ENCODE measurements around the gene KCNH4.
A peak's percentile ranks its signal among the peaks of the same experiment; 100 is the strongest.

Gene KCNH4

DNA sequence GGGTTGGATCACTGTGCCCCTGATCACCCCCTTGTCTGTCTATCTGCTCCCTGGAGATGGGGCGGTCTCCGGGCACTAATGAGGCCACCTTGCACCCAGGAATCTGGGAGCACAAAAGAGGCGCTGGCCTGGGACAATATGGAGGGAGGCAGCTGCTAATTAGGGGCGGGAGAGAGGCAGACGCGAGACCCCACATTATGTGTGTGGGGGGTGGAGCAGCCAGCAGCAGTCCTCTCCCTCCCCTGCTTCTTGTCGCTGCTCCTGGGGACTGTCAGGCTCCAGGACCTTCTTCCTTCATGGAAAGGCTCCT is 4.6 kb upstream of the KCNH4 start:
- TF ChIP-seq ZFX (IDR thresholded peaks at IDR 0.05), result no peak
- TF ChIP-seq, protein P1, sequence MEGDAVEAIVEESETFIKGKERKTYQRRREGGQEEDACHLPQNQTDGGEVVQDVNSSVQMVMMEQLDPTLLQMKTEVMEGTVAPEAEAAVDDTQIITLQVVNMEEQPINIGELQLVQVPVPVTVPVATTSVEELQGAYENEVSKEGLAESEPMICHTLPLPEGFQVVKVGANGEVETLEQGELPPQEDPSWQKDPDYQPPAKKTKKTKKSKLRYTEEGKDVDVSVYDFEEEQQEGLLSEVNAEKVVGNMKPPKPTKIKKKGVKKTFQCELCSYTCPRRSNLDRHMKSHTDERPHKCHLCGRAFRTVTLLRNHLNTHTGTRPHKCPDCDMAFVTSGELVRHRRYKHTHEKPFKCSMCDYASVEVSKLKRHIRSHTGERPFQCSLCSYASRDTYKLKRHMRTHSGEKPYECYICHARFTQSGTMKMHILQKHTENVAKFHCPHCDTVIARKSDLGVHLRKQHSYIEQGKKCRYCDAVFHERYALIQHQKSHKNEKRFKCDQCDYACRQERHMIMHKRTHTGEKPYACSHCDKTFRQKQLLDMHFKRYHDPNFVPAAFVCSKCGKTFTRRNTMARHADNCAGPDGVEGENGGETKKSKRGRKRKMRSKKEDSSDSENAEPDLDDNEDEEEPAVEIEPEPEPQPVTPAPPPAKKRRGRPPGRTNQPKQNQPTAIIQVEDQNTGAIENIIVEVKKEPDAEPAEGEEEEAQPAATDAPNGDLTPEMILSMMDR (conservative IDR thresholded peaks at IDR 0.05), result no peak
- H3K27ac ChIP-seq, result no peak overlapping the region

DNA sequence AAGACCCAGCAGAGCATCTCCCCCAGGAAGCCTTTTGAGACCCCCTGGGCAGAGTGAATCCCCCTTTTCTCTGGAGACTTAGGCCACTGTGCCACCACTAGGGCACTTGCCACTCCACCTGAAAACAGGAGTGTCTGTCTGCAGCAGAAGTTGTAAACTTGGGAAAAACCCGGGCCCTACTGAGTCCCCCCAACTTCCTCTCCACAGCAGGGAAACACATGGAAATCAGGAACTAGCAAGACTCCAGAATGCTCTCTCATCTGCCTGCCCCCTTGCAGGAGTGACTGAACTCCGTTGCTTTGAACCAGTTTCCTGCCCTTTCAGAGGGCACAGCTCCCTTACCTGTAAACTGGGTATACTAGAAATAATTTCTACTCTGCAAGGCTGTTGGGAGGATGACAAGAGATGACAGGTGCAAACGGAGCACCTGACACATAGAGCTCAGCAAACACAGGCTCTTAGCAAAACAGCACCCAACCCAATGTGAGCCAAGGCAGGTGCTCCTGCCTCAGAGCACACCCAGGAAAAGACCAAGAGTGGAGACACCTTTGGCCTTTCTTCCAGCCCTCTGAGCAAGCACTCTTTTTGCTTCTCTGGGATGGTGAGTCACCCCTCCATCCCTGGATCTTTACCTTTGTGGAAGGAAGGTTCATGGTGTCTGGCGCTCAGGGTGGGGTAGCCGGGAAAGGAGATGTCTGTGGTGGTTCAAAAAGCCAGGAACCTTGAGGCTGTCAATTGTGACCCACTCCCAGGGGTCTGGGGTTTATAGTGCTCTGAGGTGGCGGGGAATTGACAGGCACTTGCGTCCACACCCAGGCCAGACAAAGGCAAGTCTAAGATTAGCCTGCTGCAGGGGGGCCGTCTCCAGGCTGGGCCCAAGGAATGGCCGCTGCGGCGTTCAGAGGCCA is 4.0 kb upstream of the KCNH4 start, which contains the start of gene HCRT:
Gene HCRT, minus strand, starts transcription at position 740 of the 908 bp plus-strand sequence. Its CDS starts 87 bp downstream, at position 653.
- no peak within 1 kb of the TSS for H3K27ac ChIP-seq
- TF ChIP-seq, protein P1 (conservative IDR thresholded peaks at IDR 0.05), result no peak
- no peak for TF ChIP-seq ZFX (IDR thresholded peaks at IDR 0.05)

DNA sequence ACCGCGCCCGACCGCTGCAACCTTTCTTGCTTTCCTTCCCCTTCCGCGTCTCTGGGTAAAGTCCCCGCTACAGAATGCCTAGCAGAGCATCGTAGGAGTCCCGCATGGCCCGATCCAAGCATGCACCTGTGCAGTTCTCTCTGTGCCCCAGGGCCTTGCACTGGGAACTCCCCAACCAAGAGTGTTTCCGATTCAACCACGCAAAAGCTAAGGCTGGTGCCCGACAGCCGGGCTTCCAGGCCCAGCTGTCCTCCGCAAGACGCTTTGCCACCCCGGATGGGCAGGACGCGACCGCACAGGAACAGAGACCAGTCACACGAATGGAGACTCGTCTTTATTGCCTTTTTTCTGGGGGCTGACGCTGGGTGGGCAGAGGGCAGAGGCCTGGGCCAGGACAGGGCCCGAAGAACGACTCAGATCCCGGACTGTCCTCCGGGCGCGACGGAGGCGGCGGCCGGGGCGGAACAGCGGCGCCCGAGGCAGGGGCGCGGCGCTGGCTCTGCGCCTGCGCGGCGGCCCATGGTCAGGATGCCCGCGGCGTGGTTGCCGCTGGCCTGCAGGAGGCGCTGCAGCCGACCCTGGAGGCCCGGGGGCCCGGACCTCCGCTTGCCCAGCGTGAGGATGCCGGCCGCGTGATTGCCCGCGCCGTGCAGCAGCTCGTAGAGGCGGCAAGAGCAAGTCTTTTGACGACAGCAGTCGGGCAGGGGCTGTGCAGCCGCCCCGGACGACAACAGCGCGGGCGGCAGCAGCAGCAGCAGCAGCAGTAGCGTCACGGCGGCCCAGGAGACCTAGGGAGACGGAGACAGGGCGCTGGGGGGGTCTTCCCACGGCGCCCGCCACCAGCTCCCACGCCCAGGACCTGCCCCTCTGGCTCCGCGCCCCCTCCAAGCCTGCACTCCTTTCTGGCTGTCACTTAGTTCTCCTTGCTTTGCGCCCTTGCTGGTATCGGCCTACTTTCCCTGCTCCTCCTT is 3.1 kb upstream of the KCNH4 start:
- no peak overlapping the region for H3K27ac ChIP-seq

DNA sequence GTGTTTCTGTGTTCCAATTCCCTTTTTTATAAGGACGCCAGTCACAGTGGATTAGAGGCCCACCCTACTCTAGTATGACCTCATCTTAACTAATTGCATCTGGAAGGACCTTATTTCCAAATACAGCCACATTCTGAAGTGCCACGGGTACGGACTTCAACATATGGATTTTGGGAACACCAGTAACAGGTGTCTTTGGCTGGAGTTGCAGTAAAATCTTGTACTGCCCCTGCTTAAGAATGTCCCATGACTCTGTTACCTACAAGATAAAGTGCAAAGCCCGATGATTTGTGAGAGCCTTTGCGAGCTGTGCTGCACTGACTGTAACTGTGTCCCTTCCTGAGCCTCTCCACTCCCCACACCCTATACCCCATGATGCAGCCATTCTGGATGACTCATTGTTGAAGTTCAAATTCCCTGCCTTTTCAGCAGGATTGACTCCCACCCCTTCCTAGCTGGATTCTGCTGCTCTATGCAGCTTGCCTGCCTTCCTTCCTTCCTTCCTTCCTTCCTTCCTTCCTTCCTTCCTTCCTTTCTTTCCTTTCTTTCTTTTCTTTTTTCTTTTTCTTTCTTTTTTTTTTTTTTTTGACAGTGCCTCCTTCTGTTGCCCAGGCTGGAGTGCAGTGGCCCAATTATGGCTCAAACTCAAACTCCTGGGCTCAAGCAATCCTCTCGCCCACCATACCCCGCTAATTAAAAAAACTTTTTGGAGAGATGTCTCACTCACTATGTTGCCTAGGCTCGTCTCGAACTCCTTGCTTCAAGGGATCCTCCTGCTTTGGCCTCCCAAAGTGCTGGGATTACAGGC is 2.2 kb upstream of the KCNH4 start:
- no peak overlapping the region for H3K27ac ChIP-seq
- TF ChIP-seq, protein P1 (conservative IDR thresholded peaks at IDR 0.05), result no peak
- TF ChIP-seq ZFX (IDR thresholded peaks at IDR 0.05), result no peak

More for the DNA sequence above, 3.1 kb upstream of the KCNH4 start:
- TF ChIP-seq, protein P1 (conservative IDR thresholded peaks at IDR 0.05), result peak; percentile 95
- no peak for TF ChIP-seq ZFX (IDR thresholded peaks at IDR 0.05)

DNA sequence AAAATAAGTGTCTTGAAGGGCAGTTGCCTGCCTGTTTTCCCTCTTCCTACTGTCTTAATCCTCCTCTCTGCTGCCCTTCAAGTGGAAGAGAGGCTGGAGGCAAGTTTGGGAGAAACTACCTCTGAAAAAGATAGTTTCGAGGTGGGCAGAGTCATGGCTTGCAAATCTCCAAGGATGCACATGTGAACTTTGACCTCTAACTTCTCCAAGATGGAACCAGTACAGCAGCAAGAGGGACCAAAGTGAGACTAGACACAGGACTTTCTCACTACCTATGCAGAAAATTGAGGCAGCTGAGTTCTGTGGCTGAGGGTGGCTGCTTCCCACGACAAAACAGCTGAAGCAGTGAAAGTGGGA is 887 bp upstream of the KCNH4 start:
- H3K27ac ChIP-seq, result no peak overlapping the region
- TF ChIP-seq, protein P1 (conservative IDR thresholded peaks at IDR 0.05), result no peak
- no peak for TF ChIP-seq ZFX (IDR thresholded peaks at IDR 0.05)

DNA sequence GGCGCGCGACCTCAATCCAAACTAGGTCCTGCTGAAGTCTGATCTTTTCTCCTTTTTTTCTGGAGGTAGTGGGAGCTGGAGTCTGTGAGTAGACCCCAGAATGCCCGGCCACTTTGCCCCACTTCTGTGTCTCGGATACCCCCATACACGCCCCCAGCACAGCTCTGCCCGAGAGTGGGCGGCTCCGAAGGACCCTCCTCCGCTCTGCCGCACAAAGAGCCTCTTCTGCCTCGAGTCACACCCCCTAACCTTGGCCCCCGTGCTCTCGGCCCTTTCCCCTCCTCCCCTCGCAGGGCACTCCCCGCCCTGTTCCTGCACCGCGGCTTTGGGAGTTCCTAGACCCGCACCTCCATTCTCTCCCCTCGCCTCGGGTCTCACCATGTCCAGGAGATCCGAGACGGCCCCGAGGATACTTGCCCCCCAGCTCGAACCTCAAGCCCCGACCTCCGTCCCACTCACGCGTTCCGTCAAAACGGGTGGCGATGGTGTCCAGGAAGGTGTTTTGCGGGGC is 476 bp downstream of the KCNH4 start:
- no peak overlapping the region for H3K27ac ChIP-seq
- no peak for TF ChIP-seq ZFX (IDR thresholded peaks at IDR 0.05)
- TF ChIP-seq, protein P1 (conservative IDR thresholded peaks at IDR 0.05), result no peak

Data from C4-2B (cell line).